ENCODE measurements around the gene GRID1. TPM values are rescaled to one million over a fixed set of nuclear protein-coding genes. Genes with fewer than 3 reads are reported as not detected.

Gene GRID1
- total and polyA plus RNA-seq, 10 of the 15 experiments (the other 5 are each of a cell fraction or from before 2014, with no cell fraction given): 0.04 to 0.62 (median 0.08) TPM; not detected in 5

DNA sequence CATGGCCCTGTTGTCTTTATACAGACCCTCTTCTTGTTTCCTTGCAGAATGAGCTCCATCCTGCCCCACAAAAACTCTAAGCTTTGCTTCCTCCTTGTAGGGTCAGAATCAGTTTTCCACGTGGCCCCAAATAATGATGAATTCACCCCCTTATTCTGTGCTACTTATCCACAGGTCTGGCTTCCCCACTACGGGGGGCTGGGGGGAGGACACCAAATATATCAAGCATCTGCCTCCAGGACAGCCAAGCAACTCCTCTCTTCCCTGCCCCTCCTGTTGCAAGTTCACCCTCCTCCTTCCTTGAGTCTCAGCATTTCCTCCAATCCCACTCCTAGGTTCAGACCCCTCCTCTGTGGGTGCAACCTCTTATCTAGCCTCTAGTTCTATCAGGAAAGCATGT is 743.3 kb downstream of the GRID1 start (continued):
- TF ChIP-seq EGR1 (IDR thresholded peaks at IDR 0.05; ENCODE audit: borderline replicate concordance in 1 of 2, low read depth in 2 of 2, low read length in 2 of 2) (no peak), IKZF1 (conservative IDR thresholded peaks at IDR 0.05) (no peak), NFXL1 (IDR thresholded peaks at IDR 0.05; ENCODE audit: borderline replicate concordance) (no peak)
- TF ChIP-seq, protein P1, sequence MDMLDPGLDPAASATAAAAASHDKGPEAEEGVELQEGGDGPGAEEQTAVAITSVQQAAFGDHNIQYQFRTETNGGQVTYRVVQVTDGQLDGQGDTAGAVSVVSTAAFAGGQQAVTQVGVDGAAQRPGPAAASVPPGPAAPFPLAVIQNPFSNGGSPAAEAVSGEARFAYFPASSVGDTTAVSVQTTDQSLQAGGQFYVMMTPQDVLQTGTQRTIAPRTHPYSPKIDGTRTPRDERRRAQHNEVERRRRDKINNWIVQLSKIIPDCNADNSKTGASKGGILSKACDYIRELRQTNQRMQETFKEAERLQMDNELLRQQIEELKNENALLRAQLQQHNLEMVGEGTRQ (IDR thresholded peaks at IDR 0.05; ENCODE audit: borderline replicate concordance, low read depth, low read length): no peak

- 37% methylated on average over 3 of the region's 3 CpGs for WGBS (ENCODE audit: insufficient coverage, insufficient replicate concordance, low lambda C conversion rate, missing lambda C conversion rate)
- FAIRE-seq: no peak
Observed at GRCh38 chr10:85622425-85622824, 744.2 kb downstream of the GRID1 start.

More at GRCh38 chr10:85622425-85622824, 744.2 kb downstream of the GRID1 start:
- DNase-seq (ENCODE audit: low read depth, low spot score) (no peak), ATAC-seq (no peak)
- Histone ChIP-seq H3K4me2 (ENCODE audit: control insufficient read depth, insufficient read depth) (no peak overlapping the region), H3K27me3 (replicated peaks in 1 of 2; ENCODE audit: control insufficient read depth in 2 of 2, insufficient read depth in 2 of 2, low read length in 1 of 2) (no peaks in the 10 kb centered on the region), H4K20me1 (ENCODE audit: control insufficient read depth, insufficient read depth) (no peaks in the 10 kb centered on the region), H3K79me2 (ENCODE audit: control insufficient read depth, insufficient read depth, low read length) (no peaks in the 10 kb centered on the region), H3K27ac (ENCODE audit: control insufficient read depth, insufficient read depth) (no peak overlapping the region), H3K4me3 (no peak overlapping the region), H2AFZ (ENCODE audit: control insufficient read depth, low read depth, low read length) (no peak overlapping the region), H3K9ac (ENCODE audit: control insufficient read depth, insufficient read depth, low read length) (no peak overlapping the region), H3K9me3 (replicated peaks; ENCODE audit: control insufficient read depth, insufficient read depth, low read length) (no peaks in the 10 kb centered on the region), H3K4me1 (ENCODE audit: control insufficient read depth, insufficient read depth, low read length) (no peaks in the 10 kb centered on the region), H3K36me3 (ENCODE audit: control insufficient read depth in 2 of 2, insufficient read depth in 2 of 2, low read length in 1 of 2) (no peaks in the 10 kb centered on the region)
- RAD21 ChIA-PET (ENCODE audit: unreplicated experiment): no interaction called here
- SMC1A ChIA-PET (ENCODE audit: uncharacterized antibody, unreplicated experiment): no interaction called here
- BruUV-seq (replicated peaks): no TSS peak
- CTCF ChIA-PET: interaction anchor here (0.9 kb wide), 1 partner anchor 11 kb away, joined by 3 read pairs; no protein-coding TSS in a partner anchor
- POLR2A ChIA-PET: no interaction called here
- intact Hi-C loops (cut with micrococcal nuclease; ENCODE audit: unreplicated experiment): no loop called here
- no peak for TF ChIP-seq REST (IDR thresholded peaks at IDR 0.05; ENCODE audit: low read depth, low read length)
- in situ Hi-C loops (cut with MboI): no loop called here
